H54 (cell line): ENCODE measurements around the gene PRKCZ.
"Not testable (repeated sequence)": the region's sequence is repeated elsewhere in the genome, so short reads cannot be mapped to it uniquely, and the experiment has no call there.

ENCODE experiments used
- DNase-seq: peaks from one replicate; pipeline ENCODE4 v3.0.0; 2011; ENCODE audit warnings: low spot score, mixed read lengths; ENCODE audit not compliant: insufficient read length
- FAIRE-seq: peaks from 3 replicates; lab custom pipeline; 2011; peaks lifted over from hg19 to GRCh38; lab: Jason Lieb, UNC
- POLR2A ChIP-seq: IDR thresholded peaks from 2 replicates; pipeline ENCODE4 v1.6.1; 2011; ENCODE audit warnings: low read depth, mild to moderate bottlenecking, low read length

The PRKCZ gene

DNA sequence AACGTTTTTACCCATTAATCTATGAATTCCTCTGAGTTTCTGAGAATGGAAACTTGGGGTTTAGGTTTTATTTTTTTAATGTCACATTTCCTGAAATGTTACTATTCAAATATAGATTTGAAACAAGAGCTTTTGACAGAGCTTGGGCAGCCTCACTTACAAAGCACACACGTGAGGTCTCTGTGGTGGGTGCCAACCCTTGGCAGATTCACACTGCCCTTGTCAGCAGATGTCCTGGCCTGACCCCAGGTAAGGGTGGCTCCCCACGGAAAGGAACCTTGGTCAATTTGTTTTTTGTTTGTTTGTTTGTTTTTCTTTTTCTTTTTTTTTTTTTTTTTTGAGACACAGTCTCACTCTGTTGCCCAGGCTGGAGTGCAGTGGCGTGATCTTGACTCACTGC, 90.8 kb downstream of the PRKCZ start:
- DNase-seq (no peak), FAIRE-seq (no peak)
- no peak for TF ChIP-seq POLR2A

DNA sequence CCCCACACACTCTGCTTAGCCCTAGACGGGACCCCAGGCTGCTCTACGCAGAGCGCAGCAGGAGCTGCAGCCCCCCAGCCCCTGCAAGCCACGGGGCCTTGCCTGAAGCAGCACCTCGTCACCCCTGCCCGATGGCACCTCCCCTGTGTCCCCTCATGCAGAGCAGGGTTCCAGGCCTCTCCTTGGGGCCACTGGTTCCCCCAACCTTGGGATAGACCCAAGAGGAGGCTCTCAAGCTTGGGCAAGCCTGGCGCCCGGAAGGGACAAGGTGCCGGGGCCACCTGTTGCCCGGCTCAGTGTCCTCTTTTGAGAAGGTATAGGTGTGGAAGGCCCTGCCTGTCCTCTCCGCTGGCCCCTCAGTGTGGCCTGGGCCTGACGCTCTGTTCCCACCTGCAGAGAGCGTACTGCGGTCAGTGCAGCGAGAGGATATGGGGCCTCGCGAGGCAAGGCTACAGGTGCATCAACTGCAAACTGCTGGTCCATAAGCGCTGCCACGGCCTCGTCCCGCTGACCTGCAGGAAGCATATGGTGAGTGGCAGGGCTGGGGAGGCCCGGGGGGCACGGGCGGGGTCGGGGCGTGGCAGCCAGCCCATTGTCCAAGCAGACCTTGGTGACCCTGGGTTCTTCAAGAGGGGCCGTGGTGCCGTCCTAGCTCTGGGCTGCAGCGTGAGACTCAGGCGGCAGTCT, 93.7 kb downstream of the PRKCZ start:
- DNase-seq (no peak), FAIRE-seq (no peak)
- no peak for TF ChIP-seq POLR2A

DNA sequence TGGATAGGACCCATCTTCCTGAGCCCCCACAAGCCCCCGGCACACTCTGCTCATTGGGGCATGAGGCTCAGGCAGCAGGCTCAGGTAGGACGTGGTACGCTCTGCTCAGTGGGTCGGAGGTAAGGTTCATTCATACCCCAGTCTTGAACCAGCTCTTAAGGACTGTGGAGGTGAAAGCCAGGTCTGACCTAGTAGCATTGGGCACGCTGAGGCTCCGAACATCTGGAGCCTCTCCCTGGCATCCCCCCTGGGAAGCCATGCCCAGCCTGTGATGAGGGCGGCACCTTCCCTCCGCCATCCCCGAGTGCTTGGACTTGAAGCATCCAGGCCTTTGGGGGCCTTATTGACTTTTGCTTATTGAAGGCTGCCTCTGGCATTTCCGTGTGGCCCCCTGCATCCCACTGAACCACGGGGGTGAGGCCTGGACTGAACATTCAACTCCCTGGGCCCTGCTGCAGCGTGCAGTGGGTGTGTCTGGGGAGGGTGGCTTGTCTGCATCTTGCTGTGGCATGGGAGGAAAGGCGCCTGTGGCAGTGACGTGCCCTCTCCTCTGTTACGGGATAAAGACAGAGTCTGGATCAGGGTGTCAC, 94.4 kb downstream of the PRKCZ start:
- no peak for DNase-seq
- no peak for FAIRE-seq

DNA sequence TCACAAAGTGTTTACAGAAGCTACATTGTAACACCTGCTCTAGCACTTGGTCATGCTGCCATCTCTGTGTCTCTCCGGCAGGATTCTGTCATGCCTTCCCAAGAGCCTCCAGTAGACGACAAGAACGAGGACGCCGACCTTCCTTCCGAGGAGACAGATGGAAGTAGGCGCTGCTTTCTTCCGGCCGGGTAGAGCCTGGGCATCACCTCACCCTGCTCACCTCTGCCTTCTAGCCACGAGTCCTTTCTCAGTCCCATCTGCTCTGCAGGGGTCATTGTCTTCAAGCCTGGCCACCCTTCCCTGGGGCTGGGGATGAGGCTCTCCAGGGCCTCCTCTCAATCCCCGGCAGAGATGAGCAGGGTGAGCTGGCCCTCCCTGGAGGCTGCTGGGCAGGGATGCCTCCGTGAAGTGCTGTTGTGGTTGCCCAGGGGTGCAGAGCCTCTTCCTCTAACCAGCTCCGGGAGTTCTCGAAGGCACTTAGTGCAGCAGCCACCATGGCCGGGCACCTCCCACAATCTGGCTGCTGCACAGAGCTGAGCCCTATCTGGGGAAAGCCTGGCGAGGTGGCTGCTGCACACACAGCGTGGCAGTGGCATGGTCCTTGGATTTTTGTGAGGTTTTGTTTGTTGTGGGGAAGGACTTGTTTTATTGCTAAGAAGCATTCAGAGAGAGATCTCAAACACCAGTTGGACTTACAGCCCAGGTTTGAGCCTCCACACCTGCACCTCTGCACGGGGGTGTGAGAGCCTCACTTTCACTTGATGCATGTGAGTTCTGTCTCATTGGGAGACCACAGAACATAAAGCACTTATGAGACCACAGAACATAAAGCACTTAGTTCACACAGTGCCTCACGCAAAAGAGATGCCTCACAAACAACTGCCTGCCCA, 96.0 kb downstream of the PRKCZ start:
- no peak for TF ChIP-seq POLR2A
- DNase-seq (no peak), FAIRE-seq (no peak)

More for the DNA sequence above, 94.4 kb downstream of the PRKCZ start:
- TF ChIP-seq POLR2A, result no peak

DNA sequence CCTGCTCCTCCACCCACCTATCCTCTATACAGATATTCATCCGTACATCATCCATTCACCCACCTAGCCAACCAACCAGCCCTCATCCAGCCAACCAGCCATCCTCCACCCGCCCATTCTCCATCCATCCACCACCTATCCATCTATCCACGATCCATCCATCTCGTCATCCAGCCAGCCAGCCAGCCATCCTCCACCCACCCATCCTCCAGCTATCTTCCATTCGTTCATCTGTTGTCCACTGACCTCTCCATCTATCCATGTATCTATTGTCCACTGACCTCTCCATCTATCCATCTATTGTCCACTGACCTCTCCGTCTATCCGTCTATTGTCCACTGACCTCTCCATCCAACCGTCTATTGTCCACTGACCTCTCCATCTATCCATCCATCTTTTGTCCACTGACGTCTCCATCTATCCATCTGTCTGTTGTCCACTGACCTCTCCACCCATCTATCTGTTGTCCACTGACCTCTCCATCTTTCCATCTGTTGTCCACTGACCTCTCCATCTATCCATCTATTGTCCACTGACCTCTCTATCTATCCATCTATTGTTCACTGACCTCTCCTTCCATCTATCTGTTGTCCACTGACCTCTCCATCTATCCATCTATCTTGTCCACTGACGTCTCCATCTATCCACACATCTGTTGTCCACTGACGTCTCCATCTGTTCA, 96.8 kb downstream of the PRKCZ start:
- no peak for TF ChIP-seq POLR2A
- DNase-seq (no peak), FAIRE-seq (no peak)

DNA sequence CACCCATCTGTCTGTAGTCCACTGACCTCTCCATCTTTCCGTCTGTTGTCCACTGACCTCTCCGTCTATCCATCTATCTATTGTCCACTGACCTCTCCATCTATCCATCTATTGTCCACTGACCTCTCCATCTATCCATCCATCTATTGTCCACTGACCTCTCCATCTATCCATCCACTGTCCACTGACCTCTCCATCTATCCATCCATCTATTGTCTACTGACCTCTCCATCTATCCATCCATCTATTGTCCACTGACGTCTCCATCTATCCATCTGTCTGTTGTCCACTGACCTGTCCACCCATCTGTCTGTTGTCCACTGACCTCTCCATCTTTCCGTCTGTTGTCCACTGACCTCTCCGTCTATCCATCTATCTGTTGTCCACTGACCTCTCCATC, 97.7 kb downstream of the PRKCZ start:
- DNase-seq, FAIRE-seq: not testable (repeated sequence)

DNA sequence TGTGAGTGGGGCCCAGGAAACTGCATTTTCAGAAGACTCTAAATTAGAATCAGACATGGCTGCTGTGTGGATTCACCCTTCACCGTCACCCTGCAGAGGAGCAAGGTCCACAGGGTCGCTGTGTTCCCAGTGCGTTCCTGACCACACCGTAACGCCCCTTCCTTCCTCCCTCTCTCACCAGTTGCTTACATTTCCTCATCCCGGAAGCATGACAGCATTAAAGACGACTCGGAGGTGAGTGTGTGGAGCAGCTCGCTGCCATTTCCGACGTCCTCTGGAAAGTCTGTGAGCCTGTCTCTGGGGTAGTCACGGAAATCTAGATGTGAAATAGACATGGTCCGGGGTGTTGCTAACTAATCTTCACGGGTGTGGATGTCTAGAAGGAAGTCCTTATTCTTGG, 98.5 kb downstream of the PRKCZ start:
- FAIRE-seq (no peak), DNase-seq (no peak)
- no peak for TF ChIP-seq POLR2A

DNA sequence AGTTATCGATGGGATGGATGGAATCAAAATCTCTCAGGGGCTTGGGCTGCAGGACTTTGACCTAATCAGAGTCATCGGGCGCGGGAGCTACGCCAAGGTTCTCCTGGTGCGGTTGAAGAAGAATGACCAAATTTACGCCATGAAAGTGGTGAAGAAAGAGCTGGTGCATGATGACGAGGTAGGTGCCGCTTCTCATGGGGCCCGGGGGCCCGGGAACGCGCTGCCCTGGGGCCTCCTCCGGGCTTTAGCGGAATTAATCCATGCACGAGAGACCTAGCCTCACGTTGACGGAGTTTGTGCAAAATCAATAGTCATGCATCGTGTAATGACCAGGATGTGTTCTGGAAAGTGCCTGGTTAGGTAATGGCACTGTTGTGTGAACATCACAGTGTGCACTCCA, 100.6 kb downstream of the PRKCZ start:
- no peak for FAIRE-seq
- no peak for DNase-seq

DNA sequence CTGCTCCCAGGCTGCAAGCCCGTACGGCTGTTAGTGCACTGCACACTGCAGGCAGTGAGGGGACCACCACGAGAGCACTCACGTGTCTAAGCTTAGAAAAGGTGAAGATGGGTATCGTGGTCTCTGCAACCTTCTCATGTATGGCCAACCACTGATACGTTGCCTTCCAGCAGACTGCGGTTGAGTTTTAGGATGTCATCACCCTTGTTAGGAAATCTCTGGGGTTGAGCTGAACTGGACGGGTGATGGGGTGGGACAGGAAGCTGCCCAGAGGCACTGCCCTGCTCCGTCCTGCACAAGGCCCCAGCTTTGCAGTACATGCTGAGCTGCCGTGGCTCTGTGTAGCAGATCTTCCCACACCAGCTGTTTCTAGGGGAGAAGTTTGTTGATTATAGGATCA, 101.0 kb downstream of the PRKCZ start:
- TF ChIP-seq POLR2A, result no peak
- DNase-seq, result no peak
- FAIRE-seq, result no peak

More for the DNA sequence above, 100.6 kb downstream of the PRKCZ start:
- TF ChIP-seq POLR2A, result no peak

DNA sequence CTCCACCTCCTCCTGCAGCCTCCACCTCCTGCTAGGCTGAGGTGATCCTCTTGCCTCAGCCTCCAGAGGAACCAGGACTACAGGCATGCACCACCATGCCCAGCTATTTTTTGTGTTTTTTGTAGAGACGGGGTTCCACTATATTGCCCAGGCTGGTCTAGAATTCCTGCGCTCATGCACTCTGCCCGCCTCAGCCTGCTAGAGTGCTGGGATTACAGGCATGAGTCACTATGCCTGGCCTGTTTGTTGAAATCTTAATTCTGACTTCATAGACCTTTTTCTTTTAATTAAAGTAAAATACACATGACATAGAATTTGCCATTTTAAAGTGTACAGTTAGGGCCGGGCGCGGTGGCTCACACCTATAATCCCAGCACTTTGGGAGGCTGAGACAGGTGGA, 101.7 kb downstream of the PRKCZ start:
- no peak for TF ChIP-seq POLR2A
- FAIRE-seq (no peak), DNase-seq (no peak)

DNA sequence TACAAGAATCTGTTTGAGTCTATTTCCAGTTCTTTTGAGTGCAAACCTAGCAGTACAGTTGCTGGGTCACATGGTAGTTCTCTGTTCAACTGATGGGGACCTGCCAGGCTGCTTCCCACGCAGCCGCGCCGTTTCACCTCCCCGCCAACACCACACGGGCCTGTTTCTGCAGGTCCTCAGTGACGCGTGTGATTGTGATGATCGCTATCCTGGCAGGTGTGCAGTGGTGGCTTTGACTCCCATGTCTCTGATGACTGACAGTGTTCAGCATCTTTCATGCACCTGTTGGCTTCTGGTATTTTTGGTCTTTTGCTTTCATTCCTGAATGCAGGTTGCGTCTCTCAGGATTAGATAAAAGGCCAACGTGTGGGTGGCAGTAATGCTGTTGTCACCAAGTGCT, 102.7 kb downstream of the PRKCZ start:
- no peak for DNase-seq
- no peak for TF ChIP-seq POLR2A
- no peak for FAIRE-seq

DNA sequence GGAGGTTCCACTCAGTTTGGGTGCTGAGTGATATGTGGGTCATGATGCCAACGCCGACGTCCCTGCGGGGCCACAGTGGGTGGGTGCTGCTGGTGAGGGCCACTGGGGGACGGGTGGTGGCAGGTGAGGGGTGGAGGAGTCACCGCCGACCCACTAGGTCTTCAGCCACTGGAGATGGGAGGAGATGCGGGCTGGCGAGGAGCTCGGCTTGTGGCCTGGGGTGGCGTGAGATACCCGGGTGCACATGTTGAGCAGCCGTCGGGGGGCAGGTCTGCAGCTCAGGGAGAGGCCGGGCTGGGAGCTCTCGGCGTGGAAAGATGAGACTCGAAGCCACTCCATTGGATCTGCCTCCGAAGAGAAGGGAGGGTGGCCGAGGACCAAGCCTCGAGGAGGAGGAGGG, 103.8 kb downstream of the PRKCZ start:
- FAIRE-seq (no peak), DNase-seq (no peak)
- TF ChIP-seq POLR2A, result no peak

DNA sequence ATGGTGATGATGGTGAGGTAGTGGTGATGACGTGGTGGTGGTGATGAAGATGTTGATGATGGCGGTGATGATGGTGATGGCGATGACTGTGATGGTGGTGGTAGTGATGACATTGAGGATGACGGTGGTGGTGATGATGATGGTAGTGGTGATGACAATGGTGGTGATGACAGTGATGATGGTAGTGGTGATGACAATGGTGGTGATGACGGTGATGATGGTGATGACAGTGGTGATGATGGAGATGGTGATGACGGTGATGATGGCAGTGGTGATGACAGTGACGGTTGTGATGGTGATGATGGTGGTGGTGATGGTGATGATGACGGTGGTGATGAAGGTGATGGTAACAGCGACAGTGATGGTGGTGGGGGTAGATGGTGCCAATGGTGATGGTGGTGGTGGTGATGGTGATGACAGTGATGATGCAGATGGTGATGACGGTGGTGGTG, 105.0 kb downstream of the PRKCZ start:
- FAIRE-seq (no peak), DNase-seq (no peak)
- TF ChIP-seq POLR2A, result no peak

DNA sequence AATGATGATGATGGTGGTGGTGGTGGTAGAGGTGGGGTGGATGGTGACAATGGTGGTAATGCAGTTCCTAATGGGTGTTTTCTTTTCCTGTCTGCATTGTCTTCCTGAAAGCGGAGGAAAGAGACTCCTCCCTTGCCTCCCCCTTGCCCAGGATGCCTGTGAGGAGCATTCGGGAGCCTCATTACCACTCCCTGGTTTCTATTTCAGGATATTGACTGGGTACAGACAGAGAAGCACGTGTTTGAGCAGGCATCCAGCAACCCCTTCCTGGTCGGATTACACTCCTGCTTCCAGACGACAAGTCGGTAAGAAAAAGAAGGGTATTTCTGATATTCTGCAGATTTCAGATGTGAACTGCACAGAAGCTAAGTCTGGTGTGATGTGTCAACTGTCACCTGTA, 105.6 kb downstream of the PRKCZ start:
- DNase-seq (no peak), FAIRE-seq (no peak)
- TF ChIP-seq POLR2A, result no peak
